Stimulated activated CD4-positive, alpha-beta T cell treated with anti-CD3 and anti-CD28 coated beads, Interleukin-12 subunit alpha, Interleukin-12 subunit beta, amount 100 ng/mL, for 4 hours (primary cell): ENCODE data around the gene APOBR.
"Not testable (repeated sequence)": the region's sequence is repeated elsewhere in the genome, so short reads cannot be mapped to it uniquely, and the experiment has no call there.

Experiments used
- DNase-seq: peaks from one replicate; pipeline ENCODE4 v3.0.0-alpha.2; 2020

The APOBR gene

DNA sequence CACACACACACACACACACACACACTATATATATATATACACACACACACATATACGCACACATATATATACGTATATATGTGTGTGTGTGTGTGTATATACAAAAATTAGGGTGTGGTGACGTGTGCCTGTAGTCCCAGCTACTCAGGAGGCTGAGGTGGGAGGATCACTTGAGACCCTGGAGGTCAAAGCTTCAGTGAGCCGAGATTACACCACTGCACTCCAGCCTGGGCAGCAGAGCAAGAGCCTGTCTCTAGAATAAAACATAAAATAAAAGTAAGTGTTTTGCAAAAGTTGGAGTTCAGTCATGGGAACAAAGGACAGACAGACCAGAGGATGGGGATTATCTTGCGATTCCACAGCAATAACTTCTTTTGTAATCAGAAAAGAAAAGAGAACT, 33.5 kb downstream of the APOBR start:
- DNase-seq, result no peak

DNA sequence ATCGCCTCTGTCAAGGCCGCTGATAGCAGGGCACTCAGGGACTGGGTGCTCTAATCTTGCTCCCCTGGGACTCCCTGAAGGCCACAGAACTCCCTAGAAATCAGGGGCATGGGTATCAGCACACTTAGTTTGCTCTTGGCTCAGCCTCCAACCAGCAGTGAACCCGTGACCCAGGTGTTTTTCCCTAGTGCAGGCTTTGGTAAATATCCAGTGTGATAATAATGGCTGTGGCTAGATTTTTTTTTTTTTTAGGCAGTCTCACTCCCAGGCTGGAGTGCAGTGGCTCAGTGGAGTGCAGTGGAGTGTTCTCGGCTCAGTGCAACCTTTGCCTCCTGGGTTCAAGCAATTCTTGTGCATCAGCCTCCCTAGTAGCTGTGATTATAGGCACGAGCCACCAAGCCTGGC, 34.0 kb downstream of the APOBR start:
- no peak for DNase-seq

DNA sequence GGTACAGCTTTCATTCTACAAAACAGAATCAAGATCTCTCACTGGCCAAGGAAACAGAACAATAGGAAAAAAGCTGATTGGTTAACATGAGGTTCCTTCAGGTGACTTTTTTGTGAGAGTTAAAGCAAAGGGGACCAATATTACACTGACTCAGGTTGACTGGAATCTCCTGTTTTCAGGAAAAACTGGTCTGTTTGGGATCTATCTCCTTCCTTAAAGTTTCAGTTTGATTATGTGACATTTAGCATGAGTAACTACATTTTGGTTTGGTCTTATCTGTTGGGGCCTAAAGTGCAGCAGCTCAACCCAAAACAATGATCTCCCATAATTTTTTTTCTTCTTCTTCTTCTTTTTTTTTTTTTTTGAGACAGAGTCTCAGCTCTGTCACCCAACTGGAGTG, 34.7 kb downstream of the APOBR start:
- no peak for DNase-seq

DNA sequence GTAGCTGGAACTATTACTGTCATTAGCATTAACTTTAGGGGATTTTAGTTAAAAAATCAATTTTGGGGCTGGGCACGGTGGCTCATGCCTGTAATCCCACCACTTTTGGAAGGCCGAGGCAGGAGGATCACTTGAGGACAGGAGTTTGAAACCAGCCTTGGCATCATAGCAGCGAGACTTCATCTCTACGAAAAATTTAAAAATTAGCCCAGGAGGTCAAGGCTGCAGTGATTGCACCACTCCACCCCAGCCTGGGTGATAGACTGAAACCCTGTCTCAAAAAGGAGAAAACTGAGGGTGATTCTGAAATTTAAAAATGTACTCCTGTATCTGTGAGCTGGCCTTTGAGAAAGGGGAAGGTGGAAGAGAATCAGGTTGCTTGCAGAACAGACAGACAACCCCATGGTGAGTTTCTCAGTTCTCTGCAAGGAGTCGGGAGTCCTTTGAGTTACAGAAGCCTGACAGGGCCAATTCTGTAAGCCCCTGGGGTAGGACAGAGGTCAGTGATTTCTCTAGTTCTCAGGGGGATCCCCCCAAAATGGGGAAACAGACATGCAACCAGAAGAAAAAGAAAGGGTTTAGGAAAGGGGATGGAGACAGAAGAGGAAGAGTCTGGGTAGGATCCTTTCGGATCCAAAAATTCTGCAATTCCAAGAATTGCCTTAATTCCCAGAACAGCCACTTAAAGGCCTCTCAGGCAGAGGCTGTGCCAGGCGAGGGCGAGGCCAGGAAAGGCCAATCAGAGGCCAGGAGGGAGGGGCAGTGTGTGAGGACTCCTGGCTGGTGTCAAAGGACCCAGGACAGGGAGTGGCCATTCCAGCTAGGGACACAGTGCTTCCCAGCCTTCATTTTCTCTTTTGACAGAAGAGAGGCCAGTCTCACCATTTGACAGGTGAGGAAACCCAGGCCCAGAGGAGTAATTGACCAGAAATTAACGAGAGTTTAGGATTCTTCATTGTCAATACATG, 37.6 kb downstream of the APOBR start:
- no peak for DNase-seq

DNA sequence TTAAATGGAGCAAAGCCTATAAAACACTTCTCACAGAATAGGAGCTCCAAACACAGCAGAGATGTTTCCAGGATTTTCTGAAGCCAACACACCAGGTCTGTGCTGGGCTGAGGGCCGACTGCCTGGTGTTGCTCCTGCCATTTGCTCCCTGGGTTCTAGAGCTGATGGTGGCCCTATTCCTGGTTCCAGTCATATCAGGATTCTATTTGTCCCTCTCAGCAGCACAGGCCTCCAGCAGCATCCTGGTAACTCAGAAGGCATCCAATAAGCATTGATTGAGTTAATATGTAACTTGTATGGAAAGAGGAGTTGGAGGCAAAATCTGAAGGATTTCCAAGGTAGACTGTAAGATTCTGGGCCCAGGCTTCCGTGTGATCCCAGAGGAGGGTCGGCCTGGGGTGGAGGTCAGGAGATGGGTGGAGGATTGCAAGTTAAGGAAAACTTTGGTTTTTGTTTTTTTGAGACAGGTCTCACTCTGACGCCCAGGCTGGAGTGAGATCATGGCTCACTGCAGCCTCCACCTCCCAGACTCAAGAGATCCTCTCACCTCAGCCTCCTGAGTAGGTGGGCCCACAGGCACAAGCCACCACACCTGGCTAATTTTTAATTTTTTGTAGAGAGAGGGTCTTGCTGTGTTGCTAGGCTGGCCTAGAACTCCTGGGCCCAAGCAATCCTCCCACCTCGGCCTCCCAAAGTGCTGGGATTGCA, 38.7 kb downstream of the APOBR start:
- no peak for DNase-seq

DNA sequence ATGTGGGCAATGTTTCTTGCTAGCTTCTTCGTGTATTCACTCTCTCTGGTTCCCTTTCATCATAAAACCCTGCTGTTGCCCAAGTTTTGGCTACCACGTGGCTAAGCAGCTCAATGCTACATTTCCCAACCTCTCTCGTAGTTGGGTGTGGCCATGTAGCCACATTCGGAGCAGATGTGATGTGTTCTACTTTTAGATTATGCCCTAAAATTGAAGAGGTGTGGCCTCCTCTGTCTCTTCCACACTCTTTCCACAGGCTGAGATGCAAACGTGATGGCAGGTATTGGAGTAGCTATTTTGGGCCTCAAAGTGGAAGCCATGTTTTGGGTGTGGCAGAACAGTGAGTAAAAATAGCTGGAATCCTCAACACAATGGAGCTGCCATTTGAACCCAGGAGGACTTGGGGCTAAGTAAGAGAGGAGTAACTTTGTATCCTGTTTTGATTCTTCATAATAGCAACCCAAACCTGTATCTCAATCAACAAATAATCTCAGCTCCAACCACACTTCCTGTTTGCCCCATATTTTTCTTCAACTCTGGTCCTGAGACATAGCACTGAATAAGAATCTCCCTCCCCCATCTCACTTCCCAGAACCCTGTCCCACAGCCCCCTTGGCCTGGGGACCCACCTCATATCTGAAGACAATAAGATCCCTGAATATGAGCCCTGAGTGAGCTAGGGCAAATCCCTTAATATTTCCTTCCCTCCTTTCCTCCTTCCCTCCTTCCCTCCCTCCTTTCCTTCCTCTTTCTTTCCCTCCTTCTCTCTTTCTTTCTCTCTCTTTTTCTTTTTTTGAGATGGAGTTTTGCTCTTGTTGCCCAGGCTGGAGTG, 40.3 kb downstream of the APOBR start:
- no peak for DNase-seq

DNA sequence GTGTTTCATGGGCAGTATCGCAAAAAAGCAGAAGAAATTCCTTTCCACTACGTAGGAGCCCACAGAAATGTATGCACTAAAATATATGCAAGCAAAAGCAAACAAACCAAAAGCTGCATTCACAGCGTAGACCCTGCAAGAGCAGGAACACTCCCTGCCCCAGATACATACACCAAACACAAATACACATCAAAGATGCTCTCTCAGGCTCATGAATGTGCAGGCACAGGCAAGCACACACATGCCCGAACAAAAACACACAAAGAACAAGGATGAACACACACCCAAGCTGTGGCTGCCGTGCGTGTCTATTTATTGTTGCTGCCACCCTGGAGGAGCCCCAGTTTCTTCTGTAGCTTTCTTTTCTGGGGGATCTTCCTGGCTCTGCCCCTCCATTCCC, 42.6 kb downstream of the APOBR start:
- DNase-seq, result no peak

DNA sequence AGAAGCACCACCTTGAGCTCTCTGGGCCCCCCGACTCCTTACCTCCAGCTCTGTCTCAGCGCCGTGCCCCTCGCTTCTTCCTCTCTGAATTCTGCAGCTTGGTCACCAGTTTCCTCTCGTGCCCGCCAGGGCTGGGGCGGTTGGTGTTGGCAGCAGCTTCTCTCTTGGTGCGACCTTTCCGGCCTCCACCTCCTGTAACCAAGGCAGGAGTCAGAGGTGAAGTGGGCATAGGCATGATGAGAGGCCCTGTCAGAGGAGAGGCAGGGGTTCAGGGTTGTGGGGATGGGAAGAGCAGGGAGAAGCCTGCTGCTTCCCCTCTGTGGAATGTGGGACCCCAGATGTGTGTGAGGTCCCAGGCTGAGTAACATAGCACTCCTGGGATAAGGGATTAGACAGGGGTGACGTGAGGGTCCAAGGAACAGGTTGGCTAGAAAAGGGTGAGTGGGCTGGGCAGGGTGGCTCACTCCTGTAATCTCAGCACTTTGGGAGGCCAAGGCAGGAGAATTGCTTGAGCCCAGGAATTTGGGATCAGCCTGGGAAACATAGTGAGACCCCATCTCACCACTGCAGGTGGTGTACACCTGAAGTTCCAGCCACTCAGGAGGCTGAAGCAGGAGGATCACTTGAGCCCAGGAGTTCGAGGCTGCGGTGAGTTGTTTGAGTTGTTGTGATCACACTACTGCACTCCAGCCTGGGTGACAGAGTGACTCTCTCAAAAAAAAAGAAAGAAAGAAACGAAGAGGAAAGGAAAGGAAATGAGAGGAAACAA, 43.7 kb downstream of the APOBR start:
- DNase-seq, result no peak

DNA sequence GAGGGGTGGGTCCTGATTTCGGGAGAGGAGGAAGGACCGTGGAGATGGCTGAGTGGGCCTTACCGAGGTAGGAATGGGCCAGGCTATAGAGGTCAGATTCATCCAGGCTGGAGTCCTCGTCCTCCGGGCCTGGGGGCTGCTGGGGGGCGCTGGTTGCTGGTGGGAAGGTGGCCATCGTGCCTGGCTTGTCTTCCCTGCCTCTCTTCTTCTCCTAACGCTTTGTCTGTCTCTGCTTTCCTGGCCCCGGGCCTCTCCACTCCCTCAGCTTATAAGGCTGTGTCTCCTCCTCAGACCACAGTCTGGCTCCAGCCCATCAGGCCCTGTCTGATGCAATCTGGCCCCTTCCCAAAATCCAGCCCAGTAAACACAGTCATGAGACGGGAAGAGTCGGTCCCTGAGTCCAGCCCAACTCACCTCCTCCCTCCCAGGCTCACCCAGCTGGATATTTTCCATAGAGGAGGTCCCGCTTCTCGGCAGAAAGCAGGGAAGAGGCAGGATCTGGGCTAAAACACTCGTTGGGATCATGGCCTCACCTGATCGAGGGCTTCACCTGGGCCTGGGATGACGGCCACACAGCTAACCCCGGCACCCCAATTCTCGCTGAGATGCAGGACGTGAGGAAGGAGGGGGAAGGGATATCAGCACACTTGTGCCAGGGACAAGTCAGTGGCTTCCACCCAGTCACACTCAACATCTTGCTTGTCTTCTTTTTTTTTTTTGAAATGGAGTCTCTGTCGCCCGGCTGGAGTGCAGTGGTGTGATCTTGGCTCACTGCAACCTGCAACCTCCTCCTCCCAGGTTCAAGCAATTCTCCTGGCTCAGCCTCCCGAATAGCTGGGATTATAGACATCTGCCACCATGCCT, 44.5 kb downstream of the APOBR start, which contains the start of gene NUPR1:
Gene NUPR1, minus strand, starts transcription at position 242 of the 864 bp plus-strand sequence. Its CDS starts 67 bp downstream, at position 175.
- no peak for DNase-seq

DNA sequence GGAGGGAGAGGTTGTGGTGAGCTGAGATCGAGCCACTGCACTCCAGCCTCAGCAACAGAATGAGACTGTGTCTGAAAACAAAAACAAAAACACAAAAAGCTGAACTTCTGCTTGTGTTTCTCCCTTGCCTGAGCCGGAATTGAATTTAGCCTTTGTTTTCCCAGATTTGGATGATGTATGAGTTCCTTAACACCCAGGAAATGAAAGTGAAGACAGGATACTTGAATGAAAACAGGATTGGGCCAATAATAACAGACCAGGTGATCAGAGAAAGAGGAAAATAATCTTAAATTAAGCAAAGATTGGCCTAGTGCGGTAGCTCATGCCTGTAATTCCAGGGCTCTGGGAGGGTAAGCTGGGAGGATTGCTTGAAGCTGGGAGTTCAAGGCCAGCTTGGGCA, 45.9 kb downstream of the APOBR start:
- DNase-seq, result no peak

DNA sequence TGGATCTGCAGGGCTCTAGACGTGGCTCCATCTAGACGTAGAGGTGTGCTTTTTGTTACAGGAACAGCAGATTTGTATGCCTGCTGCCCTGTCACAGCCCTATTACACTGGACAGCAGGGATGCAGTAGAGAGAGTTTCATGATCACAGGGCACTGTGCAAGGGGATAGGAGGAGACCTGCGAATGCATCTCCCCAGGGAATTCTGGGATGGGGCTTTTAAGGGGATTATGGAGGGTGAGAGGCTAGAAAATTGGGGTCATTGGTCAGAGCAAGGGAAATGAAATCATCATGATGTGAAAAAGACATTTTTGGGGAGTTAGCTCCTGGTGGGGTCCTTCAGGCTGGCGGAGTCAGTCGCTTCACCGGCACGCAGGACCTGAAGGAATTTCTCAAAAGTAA, 48.2 kb downstream of the APOBR start:
- DNase-seq, result no peak

DNA sequence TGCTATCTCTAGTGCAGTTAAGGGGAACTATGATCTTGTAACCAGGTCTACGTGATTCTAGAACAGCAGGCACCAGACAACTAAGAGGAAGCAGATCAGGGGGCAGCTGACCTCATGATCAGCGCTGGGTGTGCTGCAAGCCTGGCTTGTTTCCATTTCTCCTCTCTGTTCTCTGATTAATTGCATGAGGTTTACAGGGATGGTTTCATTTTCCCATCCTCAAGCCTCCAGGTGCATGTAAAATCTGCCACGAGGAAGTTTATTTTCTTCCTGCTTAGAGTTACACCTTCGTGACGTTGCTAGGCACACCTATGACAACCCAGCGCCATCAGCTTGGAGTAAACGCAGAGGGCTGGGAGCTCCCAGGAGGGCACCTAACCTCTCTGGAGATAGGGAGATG, 48.6 kb downstream of the APOBR start:
- DNase-seq, result no peak

DNA sequence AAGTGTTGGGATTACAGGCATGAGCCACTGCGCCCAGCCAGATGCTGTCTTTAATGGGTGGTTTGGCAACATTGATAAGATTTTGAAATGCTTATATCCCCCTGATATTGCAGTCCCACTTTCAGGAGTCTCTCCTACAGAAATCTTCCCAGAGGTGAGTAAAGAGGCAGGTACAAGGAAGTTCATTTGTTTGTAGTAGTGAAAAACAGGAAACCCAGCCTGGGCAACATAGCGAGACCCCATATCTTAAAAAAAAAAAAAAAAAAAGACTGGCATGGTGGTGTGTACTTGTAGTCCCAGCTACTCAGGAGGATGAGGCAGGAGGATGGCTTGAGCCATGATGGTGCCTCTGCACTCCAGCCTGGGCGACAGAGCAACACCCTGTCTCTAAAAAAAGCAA, 50.6 kb downstream of the APOBR start:
- no peak for DNase-seq

DNA sequence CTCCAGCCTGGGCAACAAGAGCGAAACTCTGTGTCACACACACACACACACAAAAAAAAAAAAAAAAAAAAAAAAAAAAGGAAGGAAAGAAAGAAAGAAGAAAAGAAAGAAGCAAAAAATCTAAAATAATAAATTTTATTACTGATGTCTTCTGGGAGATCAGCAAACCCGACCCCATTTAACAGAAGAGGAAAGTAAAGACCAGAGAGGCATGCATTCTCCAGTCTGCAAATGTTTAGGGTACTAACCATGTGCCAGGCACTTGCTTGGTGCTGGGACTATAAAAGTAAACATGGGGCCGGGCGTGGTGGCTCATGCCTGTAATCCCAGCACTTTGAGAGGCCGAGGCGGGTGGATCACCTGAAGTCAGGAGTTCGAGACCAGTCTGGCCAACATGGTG, 51.5 kb downstream of the APOBR start:
- DNase-seq, result not testable (repeated sequence)

DNA sequence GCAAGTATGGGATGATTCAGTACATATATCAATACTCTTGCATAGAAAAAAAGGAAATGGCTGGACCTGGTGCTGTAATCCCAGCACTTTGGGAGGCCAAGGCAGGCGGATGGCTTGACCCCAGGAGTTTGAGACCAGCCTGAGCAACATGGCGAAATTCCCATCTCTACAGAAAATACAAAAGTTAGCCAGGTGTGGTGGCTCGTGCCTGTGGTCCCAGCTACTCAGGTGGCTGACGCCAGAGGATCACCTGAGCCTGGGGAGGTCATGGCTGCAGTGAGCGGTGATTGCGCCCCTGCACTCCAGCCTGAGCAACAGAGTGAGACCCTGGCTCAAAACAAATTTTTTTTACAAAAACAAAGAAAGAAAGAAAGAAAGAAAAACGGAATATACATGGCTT, 52.2 kb downstream of the APOBR start:
- no peak for DNase-seq

DNA sequence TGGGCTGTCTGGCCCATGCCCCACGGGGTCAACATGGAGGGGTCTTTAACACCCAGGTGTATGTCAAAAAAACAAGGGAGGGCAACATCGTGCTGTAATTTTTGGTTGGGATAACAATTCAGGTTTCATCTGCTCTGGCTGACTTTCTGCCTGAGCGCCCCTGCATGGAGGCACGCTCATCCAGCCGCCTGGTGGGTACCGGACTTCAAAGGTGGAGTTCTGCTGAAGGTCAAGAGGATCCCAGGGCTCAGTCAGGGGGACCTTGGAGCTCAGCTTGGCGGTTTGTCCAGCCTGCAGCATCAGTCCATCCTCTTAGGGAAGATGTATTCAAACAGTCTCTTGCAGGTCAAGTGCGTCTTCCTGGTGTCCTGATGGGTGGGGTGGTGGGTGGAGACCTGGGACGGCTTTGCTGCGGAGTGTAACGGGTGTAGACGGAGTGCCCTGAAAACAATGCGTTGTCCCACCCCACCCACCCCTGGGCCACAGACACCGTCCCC, 53.9 kb downstream of the APOBR start:
- DNase-seq, result no peak
